ENCODE measurements around the gene SHH. TPM values are rescaled to one million over a fixed set of nuclear protein-coding genes. Genes with fewer than 3 reads are reported as not detected.
A peak's percentile ranks its signal among the peaks of the same experiment; 100 is the strongest.

SHH gene
- total RNA-seq, 1 experiment from 2014 or later, result 4.7 TPM

GRCh38 chr7:155808549-155809331 lies 3.5 kb downstream of the SHH start:
- Mint-ChIP-seq H3K36me3 (ENCODE audit: insufficient read depth, unreplicated experiment) (peaks cover 13% of the 10 kb centered on the region), H3K4me1 (ENCODE audit: low read depth, unreplicated experiment) (peaks cover 13% of the 10 kb centered on the region), H3K4me3 (ENCODE audit: unreplicated experiment) (peak overlapping the region; percentile 79), H3K27ac (ENCODE audit: unreplicated experiment) (peak overlapping the region; percentile 61), H3K27me3 (ENCODE audit: insufficient read depth, unreplicated experiment) (peaks cover 19% of the 10 kb centered on the region), H3K9me3 (ENCODE audit: unreplicated experiment) (no peaks in the 10 kb centered on the region)
- CTCF ChIA-PET, result interaction anchor here (0.6 kb wide), 1 partner anchor 359 kb away, joined by 3 read pairs; no protein-coding TSS in a partner anchor
- peaks cover 42% of the 10 kb centered on the region for H3K4me1 ChIP-seq
- H3K9me3 ChIP-seq, result no peaks in the 10 kb centered on the region
- TSS peak; percentile 37 for BruUV-seq (replicated peaks)
- peak overlapping the region; percentile 48 for H3K4me3 ChIP-seq (ENCODE audit: low read depth, low read length)
- no peak for TF ChIP-seq CTCF (IDR thresholded peaks at IDR 0.05; ENCODE audit: insufficient read depth in 1 of 2, low read depth in 1 of 2, low read length in 1 of 2, severe bottlenecking in 1 of 2, unreplicated experiment in 1 of 2)
- intact Hi-C loops (cut with micrococcal nuclease; ENCODE audit: unreplicated experiment), result no loop called here
- DNase-seq, result peak; percentile 66 to 73
- no peaks in the 10 kb centered on the region for H3K36me3 ChIP-seq (ENCODE audit: control insufficient read depth, insufficient read depth, low read length)
- peaks cover 4% of the 10 kb centered on the region for H3K27me3 ChIP-seq (replicated peaks; ENCODE audit: control insufficient read depth, insufficient read depth, low read length)
- POLR2A ChIA-PET, result no interaction called here

GRCh38 chr7:155807789-155808548 lies 4.3 kb downstream of the SHH start:
- peaks cover 18% of the 10 kb centered on the region for H3K27me3 Mint-ChIP-seq (ENCODE audit: insufficient read depth, unreplicated experiment)
- Histone ChIP-seq H3K9me3 (no peaks in the 10 kb centered on the region), H3K36me3 (ENCODE audit: control insufficient read depth, insufficient read depth, low read length) (no peaks in the 10 kb centered on the region), H3K27me3 (replicated peaks; ENCODE audit: control insufficient read depth, insufficient read depth, low read length) (peaks cover 4% of the 10 kb centered on the region), H3K4me1 (peaks cover 42% of the 10 kb centered on the region), H3K4me3 (ENCODE audit: low read depth, low read length) (peak overlapping the region; percentile 48)
- ChIA-PET POLR2A (no interaction called here), CTCF (interaction anchor here (0.6 kb wide), 1 partner anchor 358 kb away, joined by 3 read pairs; no protein-coding TSS in a partner anchor)
- no TSS peak for BruUV-seq (replicated peaks)
- peak overlapping the region; percentile 79 for H3K4me3 Mint-ChIP-seq (ENCODE audit: unreplicated experiment)
- TF ChIP-seq CTCF (IDR thresholded peaks at IDR 0.05; ENCODE audit: insufficient read depth in 1 of 2, low read depth in 1 of 2, low read length in 1 of 2, severe bottlenecking in 1 of 2, unreplicated experiment in 1 of 2), result no peak
- peak overlapping the region; percentile 82 for H3K27ac Mint-ChIP-seq (ENCODE audit: unreplicated experiment)
- H3K4me1 Mint-ChIP-seq (ENCODE audit: low read depth, unreplicated experiment), result peaks cover 13% of the 10 kb centered on the region
- H3K36me3 Mint-ChIP-seq (ENCODE audit: insufficient read depth, unreplicated experiment), result peaks cover 17% of the 10 kb centered on the region
- intact Hi-C loops (cut with micrococcal nuclease; ENCODE audit: unreplicated experiment), result no loop called here
- no peaks in the 10 kb centered on the region for H3K9me3 Mint-ChIP-seq (ENCODE audit: unreplicated experiment)
- DNase-seq, result peak; percentile 53 to 83

- Mint-ChIP-seq H3K9me3 (ENCODE audit: unreplicated experiment) (no peaks in the 10 kb centered on the region), H3K27ac (ENCODE audit: unreplicated experiment) (peak overlapping the region; percentile 82), H3K27me3 (ENCODE audit: insufficient read depth, unreplicated experiment) (peaks cover 13% of the 10 kb centered on the region), H3K36me3 (ENCODE audit: insufficient read depth, unreplicated experiment) (peaks cover 17% of the 10 kb centered on the region), H3K4me1 (ENCODE audit: low read depth, unreplicated experiment) (peaks cover 10% of the 10 kb centered on the region), H3K4me3 (ENCODE audit: unreplicated experiment) (peak overlapping the region; percentile 79)
- BruUV-seq (replicated peaks), result no TSS peak
- ChIA-PET CTCF (no interaction called here), POLR2A (no interaction called here)
- H3K36me3 ChIP-seq (ENCODE audit: control insufficient read depth, insufficient read depth, low read length), result no peaks in the 10 kb centered on the region
- DNase-seq, result no peak
- intact Hi-C loops (cut with micrococcal nuclease; ENCODE audit: unreplicated experiment), result no loop called here
- H3K27me3 ChIP-seq (replicated peaks; ENCODE audit: control insufficient read depth, insufficient read depth, low read length), result peaks cover 4% of the 10 kb centered on the region
- no peaks in the 10 kb centered on the region for H3K9me3 ChIP-seq
- no peak for TF ChIP-seq CTCF (IDR thresholded peaks at IDR 0.05; ENCODE audit: insufficient read depth in 1 of 2, low read depth in 1 of 2, low read length in 1 of 2, severe bottlenecking in 1 of 2, unreplicated experiment in 1 of 2)
- no peak overlapping the region for H3K4me3 ChIP-seq (ENCODE audit: low read depth, low read length)
- peaks cover 42% of the 10 kb centered on the region for H3K4me1 ChIP-seq
Observed at GRCh38 chr7:155807065-155807671, 5.1 kb downstream of the SHH start.
